GM12873 (cell line): Measurements from ENCODE around the gene ZNF641.

Source experiments
- CTCF ChIP-seq: IDR thresholded peaks from 2 replicates; pipeline ENCODE4 v1.5.1; 2012; ENCODE audit warnings: low read depth, mild to moderate bottlenecking, moderate library complexity, low read length, control low read depth; ENCODE audit not compliant: insufficient read depth; ENCODE audit errors: missing control alignments

The ZNF641 gene

GRCh38 chr12:48377646-48378045 lies 26.9 kb upstream of the ZNF641 start:
- no peak for TF ChIP-seq CTCF

- TF ChIP-seq CTCF, result no peak
Observed at GRCh38 chr12:48374164-48374563, 23.4 kb upstream of the ZNF641 start.

GRCh38 chr12:48366131-48366530 lies 15.4 kb upstream of the ZNF641 start:
- TF ChIP-seq CTCF, result no peak

GRCh38 chr12:48361664-48362339 lies 11.1 kb upstream of the ZNF641 start:
- TF ChIP-seq CTCF, result no peak

GRCh38 chr12:48358937-48359513 lies 8.3 kb upstream of the ZNF641 start:
- TF ChIP-seq CTCF, result no peak

GRCh38 chr12:48356041-48356768 lies 5.5 kb upstream of the ZNF641 start:
- no peak for TF ChIP-seq CTCF

- no peak for TF ChIP-seq CTCF
Observed at GRCh38 chr12:48352157-48352760, 1.5 kb upstream of the ZNF641 start.
